HG02763 (cell line): Measurements from ENCODE around the gene SF3A1.

Source experiments
- ATAC-seq: cut with Tn5 transposase; IDR thresholded peaks from one replicate; pipeline ENCODE4 v1.9.1; 2021; ENCODE audit warnings: mild to moderate bottlenecking, moderate library complexity; ENCODE audit not compliant: unreplicated experiment

SF3A1 gene

DNA sequence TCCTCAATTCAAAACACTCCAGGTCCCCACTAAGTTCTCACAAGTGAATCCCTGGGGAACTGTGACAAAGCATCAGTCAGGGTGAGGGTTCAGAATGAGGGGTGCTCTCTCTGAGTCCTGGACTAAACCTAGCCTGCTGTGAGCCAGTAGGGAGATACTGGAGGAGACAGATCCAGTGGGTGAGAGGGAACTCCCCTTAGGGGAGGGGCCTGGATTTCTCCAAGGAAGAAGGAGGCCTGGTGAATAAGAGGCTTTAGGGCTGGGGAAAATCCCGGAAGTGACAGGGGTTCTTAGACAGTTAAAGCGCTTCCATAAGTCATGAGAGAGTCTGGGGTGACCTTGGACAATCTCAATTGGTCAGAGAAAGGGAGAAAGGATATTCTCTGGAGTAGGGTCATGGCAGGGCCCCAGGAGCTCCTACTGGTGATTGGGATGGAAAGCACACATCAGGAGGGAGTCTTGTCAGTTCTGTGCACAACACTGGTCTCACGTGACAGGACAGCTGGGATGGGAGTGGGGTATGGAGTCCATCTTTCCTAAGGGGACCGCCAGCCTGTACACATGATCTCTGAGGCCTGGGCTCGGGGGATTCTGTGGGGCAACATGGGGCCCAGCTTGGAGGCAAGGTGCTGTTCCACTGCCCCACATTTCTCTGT is 31.5 kb downstream of the SF3A1 start:
- no peak for ATAC-seq

GRCh38 chr22:30324014-30324730 is 32.5 kb downstream of the SF3A1 start:
- no peak for ATAC-seq

- ATAC-seq: no peak
Observed at GRCh38 chr22:30323246-30323645, 33.4 kb downstream of the SF3A1 start.

DNA sequence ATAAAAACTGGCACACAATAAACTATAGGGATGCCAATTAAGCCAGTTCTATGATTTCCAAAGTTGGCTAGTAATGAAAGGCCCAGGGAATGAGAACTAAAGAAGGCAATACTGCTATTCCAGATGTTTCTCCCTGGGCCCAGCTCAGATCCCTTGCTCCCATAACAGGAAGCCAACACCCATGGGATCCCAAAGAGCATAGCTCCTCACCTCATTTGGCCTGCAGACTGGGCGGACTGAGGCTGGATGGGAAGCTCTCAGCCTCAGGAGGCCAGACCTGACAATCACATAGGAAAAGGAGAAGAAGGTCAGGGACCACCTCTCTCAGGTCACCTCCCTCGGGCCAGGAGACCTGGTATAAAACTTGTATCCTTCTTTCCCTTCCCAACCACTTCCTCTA is 35.2 kb downstream of the SF3A1 start:
- ATAC-seq: no peak

GRCh38 chr22:30320021-30320556 is 36.6 kb downstream of the SF3A1 start:
- ATAC-seq: no peak

GRCh38 chr22:30318799-30319419 is 37.8 kb downstream of the SF3A1 start:
- ATAC-seq: no peak

DNA sequence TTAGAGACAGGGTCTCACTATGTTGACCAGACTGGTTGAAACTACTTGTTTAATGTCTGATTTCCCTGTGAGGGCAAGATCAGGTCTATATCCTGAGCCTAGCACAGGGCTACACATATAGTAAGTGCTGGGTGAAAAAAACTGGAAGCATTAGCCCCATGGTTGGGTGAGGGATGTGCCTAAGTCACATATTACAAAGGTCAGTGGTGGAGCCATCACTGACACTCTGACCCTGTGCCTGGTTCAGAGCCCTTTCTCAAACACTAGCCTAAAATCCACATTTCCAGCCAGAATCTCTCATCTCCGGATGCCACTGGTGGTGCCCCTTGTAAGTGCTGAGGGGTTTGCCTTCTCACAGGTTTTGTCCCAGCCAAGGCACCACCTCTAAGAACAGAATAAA is 38.9 kb downstream of the SF3A1 start:
- no peak for ATAC-seq

DNA sequence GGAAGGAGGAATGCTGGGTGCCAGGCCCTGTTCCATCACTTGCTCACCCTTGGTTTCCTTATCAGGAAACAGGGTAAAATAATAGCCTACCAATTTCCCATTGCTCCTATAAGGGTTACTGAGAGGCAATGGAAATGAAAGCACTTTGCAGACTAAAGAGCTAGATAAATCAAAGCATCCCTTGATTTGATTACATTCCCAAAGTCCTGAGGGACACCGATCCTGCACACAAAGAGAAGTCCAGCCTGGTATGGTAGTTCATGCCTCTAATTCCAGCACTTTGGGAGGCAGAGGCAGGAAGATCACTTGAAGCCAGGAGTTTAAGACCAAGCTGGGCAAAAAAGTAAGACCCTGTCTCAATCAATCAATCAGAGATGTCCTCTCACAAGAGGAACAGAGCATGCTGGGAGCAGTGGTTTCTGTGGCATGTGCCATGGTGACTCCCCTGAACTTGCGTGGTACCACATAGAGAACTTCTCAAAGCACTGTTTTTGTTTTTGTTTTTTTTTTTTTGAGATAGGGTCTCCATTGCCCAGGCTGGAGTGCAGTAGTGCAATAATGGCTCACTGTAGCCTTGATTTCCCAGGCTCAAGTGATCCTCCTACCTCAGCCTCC is 40.6 kb downstream of the SF3A1 start:
- no peak for ATAC-seq

DNA sequence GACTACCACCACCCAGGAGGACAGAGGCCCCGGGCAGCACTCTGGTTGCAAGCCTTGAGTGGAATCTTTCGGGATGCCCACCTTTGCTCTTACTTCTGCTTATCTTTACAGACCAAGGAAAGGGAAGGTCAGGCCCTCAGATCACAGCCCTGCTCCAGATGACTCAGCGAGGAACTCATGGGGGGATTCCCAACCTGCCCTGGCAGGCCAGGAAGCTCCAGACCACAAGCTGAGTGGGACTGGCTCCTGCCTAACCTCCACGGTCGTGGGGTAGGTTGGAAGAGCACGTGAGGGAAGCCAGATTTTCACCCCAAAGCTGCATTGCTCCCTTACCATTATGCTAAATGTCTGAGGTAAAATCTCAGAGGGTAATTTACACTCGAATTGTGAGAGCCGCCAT is 41.8 kb downstream of the SF3A1 start:
- ATAC-seq: no peak

DNA sequence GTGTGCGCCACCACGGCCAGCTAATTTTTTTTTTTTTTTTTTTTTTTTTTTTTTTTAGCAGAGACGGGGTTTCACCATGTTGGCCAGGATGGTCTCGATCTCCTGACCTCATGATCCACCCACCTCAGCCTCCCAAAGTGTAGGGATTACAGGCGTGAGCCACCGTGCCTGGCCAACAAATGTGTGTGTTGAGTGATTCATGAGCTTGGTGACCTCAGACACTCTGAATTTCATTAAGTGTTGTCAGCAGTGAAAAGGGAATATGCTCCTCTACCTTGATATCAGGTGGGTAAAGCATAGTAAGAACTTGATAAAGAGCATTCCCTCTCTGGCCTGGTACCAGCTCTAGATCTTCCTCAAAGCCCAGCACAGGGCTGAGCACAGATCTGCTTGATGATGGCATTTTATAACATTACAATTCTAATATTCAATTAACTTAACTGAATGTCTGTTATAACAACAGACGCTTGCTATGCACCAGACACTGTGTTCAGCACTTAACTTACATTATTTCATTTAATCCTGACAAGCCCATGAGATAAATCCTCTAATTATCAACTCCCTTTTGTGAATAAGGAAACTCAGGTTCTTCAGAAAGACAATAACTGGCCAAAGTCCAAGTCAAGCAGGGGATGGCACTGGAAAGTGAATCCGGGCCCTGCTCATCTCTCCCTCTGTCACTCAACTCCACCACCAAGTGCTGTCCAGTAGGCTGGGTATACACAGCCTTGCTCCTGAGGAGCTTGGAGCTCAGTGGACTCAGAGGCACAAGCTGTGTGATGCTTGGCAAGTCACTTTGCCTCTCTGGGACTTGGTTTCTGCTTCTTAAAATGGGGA is 42.9 kb downstream of the SF3A1 start:
- no peak for ATAC-seq

GRCh38 chr22:30312053-30312452 is 44.6 kb downstream of the SF3A1 start:
- no peak for ATAC-seq

DNA sequence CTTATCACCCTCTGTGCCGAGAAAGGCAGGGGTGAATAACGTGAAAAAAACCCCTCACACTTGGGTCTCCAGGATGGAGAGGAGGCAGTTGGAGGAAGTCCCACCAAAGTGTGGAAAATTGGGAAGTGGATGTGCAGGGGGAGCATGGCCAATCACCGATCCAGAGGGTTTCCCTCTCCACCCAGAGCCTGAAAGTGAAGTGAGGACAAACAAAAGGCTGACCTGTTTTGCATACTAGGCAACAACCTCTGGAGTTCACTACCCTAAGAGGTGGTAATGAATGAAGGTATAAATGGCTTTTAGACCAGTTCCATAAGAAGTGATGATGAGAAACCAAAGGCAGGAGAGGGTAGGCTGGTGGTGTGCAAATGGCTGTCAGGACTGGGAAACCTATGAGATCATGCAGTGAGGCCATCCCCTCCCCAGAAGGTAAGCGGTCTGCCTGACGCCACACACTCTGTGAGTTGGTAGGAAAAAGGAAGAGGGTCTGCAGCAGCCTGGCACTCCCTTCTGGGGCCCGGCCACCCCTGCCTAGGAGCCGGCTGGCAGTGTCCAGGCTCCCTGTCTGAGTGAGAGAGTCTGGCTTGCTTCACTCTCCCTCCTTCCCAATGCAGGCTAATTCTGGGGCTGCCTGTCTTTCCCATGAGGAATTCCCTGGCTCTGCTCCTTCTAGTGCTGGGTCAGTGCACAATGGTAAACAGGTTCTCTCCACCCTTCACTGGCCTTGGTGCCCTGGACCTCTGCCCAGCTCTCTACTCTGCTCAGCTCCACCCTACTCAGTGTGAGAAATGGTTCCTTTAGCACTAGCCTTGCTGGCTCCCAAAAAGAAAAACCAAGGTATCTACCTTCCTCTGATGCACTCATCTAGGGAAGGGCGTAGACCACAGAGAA is 45.6 kb downstream of the SF3A1 start:
- no peak for ATAC-seq

GRCh38 chr22:30309951-30310741 is 46.5 kb downstream of the SF3A1 start:
- no peak for ATAC-seq

DNA sequence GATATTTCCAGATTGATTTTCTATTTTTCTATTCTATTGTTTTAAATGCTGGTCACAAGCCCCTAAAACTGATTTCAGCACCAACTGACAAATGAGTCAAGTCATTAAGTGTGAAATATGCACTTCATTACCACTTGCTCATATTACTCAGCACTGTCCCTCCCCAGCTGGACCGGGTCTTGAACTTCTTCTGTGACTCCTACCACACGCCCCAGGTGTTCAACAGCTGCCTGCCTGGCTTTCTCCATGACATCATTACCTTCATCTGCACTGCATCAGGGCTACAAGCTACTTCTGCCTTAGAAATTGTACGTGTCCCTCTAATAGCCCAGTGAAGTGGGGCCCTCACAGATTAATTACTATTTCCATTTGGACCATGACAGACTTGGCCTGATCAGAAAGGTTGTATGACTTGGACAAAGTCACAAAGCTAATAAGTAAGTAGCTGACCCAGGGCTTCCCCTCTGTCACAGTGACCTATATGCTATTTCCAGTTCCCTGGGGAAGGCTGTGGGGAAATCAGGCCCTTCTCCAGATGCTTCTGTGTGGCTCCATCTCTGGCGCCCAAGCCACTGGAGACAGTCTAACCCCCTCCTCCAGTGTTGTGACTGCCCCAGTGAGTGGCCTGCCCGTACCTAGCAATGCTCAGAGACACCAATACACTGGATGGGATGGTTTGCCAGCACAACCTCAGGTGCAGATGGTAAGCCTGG is 48.0 kb downstream of the SF3A1 start:
- ATAC-seq: no peak

DNA sequence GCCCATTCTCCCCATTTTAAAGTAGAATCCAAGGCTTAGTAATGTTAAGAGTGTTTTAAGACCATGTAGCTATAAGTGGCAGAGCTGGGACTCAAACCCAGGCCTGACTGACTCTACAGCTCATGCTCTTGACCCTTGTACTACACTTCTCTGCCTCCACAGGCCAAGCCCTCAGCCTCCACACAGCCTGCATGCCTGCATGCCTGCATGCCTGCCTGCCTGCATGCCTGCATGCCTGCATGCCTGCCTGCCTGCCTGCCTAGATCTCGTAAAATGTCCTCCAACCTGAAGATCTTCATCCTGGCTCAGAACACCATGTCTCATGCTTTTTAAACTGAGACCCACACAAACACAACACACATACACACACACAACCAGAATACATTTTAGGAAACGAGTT is 48.6 kb downstream of the SF3A1 start:
- no peak for ATAC-seq

- no peak for ATAC-seq
Observed at GRCh38 chr22:30307041-30307574, 49.6 kb downstream of the SF3A1 start.

GRCh38 chr22:30306627-30307011 is 50.1 kb downstream of the SF3A1 start:
- ATAC-seq: no peak
